ENCODE data around the gene TTBK2.

DNA sequence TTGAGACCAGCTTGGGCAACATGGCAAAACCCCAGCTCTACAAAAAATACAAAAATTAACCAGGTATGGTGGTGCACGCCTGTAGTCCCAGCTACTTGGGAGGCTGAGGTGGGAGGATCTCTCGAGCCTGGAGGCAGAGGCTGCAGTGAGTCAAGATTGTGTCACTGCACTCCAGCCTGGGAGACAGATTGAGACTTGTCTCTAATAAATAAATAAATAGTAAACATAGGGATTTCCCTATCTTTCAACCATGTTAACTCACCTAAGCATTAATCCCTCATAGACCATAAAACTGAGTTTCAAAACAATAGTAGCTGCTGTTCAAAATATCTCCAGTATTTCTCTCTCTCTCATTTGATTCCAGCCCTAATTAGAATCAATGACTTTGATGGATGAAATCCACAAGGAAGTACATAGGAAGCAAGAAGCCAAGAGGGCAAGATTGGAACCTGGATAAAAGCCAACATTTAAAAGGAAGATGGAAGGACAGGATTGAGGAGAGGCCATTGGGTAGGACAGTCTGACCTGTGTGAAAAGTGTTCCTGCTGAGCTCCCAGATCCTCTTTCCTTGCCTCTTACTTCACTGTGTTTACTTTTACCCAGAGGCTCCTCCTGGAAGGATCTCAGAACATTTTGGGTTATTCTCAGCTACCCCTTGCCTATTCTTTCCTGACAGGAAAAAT lies 12.4 kb upstream of the TTBK2 start:
- TF ChIP-seq, protein P1, sequence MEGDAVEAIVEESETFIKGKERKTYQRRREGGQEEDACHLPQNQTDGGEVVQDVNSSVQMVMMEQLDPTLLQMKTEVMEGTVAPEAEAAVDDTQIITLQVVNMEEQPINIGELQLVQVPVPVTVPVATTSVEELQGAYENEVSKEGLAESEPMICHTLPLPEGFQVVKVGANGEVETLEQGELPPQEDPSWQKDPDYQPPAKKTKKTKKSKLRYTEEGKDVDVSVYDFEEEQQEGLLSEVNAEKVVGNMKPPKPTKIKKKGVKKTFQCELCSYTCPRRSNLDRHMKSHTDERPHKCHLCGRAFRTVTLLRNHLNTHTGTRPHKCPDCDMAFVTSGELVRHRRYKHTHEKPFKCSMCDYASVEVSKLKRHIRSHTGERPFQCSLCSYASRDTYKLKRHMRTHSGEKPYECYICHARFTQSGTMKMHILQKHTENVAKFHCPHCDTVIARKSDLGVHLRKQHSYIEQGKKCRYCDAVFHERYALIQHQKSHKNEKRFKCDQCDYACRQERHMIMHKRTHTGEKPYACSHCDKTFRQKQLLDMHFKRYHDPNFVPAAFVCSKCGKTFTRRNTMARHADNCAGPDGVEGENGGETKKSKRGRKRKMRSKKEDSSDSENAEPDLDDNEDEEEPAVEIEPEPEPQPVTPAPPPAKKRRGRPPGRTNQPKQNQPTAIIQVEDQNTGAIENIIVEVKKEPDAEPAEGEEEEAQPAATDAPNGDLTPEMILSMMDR (IDR thresholded peaks at IDR 0.05; ENCODE audit: low read length): no peak
- TF ChIP-seq EZH2phosphoT487 (IDR thresholded peaks at IDR 0.05; ENCODE audit: low read length) (no peak), EZH2 (optimal IDR thresholded peaks at IDR 0.05; ENCODE audit: low read depth, low read length) (no peak)

All from MM.1S (cell line).